HepG2 (cell line): ENCODE measurements around the gene FMNL1. TPM values are rescaled to one million over a fixed set of nuclear protein-coding genes. Genes with fewer than 3 reads are reported as not detected.

ENCODE experiments used
- AGO2 ChIP-seq: fragments of 200-400 bp; formaldehyde crosslinking; optimal IDR thresholded peaks from 2 replicates; pipeline ENCODE3; 2017; ENCODE audit warnings: mild to moderate bottlenecking, low read depth, low read length, moderate library complexity
- CENPBD1 ChIP-seq: sonication (generic); formaldehyde crosslinking; IDR thresholded peaks from 2 replicates; pipeline ENCODE4 v1.8.0; 2022; ENCODE audit warnings: missing genetic modification reagents, low read depth, mild to moderate bottlenecking, borderline replicate concordance
- HOXD1 ChIP-seq: sonication (generic); formaldehyde crosslinking; IDR thresholded peaks from 2 replicates; pipeline ENCODE4 v1.5.0; 2020; ENCODE audit warnings: missing genetic modification reagents
- KAT2B ChIP-seq: fragments of 150-350 bp; IDR thresholded peaks from 2 replicates; pipeline ENCODE4 v1.6.1; 2014; ENCODE audit warnings: low read depth, low read length, borderline replicate concordance
- KDM3A ChIP-seq: IDR thresholded peaks from 2 replicates; pipeline ENCODE4 v1.6.1; 2018; ENCODE audit warnings: low read depth, missing compliant biosample characterization
- KLF15 ChIP-seq: sonication (generic); formaldehyde crosslinking; IDR thresholded peaks from 2 replicates; pipeline ENCODE4 v1.8.1; 2023; ENCODE audit warnings: borderline replicate concordance, mild to moderate bottlenecking, inconsistent platforms, missing genetic modification reagents, mixed read lengths
- MAFG ChIP-seq: sonication (generic); formaldehyde crosslinking; IDR thresholded peaks from 2 replicates; pipeline ENCODE4 v1.5.1; 2020; ENCODE audit warnings: mild to moderate bottlenecking, missing genetic modification reagents
- MED8 ChIP-seq: sonication (generic); formaldehyde crosslinking; IDR thresholded peaks from 2 replicates; pipeline ENCODE4 v1.8.1; 2023; ENCODE audit warnings: mild to moderate bottlenecking, missing genetic modification reagents; ENCODE audit not compliant: insufficient replicate concordance
- NFE2L1 ChIP-seq: sonication (generic); formaldehyde crosslinking; IDR thresholded peaks from 2 replicates; pipeline ENCODE4 v1.4.0; 2020; ENCODE audit warnings: missing genetic modification reagents, mild to moderate bottlenecking, borderline replicate concordance
- SIX1 ChIP-seq: sonication (generic); formaldehyde crosslinking; IDR thresholded peaks from 2 replicates; pipeline ENCODE4 v1.4.0; 2020; ENCODE audit warnings: missing genetic modification reagents, borderline replicate concordance
- SRY ChIP-seq: sonication (generic); formaldehyde crosslinking; IDR thresholded peaks from 2 replicates; pipeline ENCODE4 v1.8.0; 2022; ENCODE audit warnings: mild to moderate bottlenecking, missing genetic modification reagents
- TARDBP ChIP-seq: sonication (generic); formaldehyde crosslinking; IDR thresholded peaks from 2 replicates; pipeline ENCODE4 v1.8.0; 2022; ENCODE audit warnings: mild to moderate bottlenecking, missing genetic modification reagents
- TBP ChIP-seq: sonication (generic); formaldehyde crosslinking; IDR thresholded peaks from 2 replicates; pipeline ENCODE4 v1.5.0; 2020; ENCODE audit warnings: missing genetic modification reagents
- ZKSCAN1 ChIP-seq: fragments of 150-350 bp; IDR thresholded peaks from 2 replicates; pipeline ENCODE4 v1.6.1; 2014; ENCODE audit warnings: low read length
- ZNF138 ChIP-seq: sonication (generic); formaldehyde crosslinking; IDR thresholded peaks from 2 replicates; pipeline ENCODE4 v1.5.0; 2020; ENCODE audit warnings: mild to moderate bottlenecking, low read depth, missing genetic modification reagents
- ZNF264 ChIP-seq: sonication (generic); formaldehyde crosslinking; IDR thresholded peaks from 2 replicates; pipeline ENCODE4 v1.4.0; 2020; ENCODE audit warnings: missing genetic modification reagents
- ZNF274 ChIP-seq: sonication (generic); formaldehyde crosslinking; IDR thresholded peaks from 2 replicates; pipeline ENCODE4 v1.5.1; 2020; ENCODE audit warnings: mild to moderate bottlenecking, missing genetic modification reagents
- ZNF280B ChIP-seq: sonication (generic); formaldehyde crosslinking; IDR thresholded peaks from 2 replicates; pipeline ENCODE4 v1.5.0; 2020; ENCODE audit warnings: missing genetic modification reagents, mild to moderate bottlenecking, borderline replicate concordance
- ZNF44 ChIP-seq: sonication (generic); formaldehyde crosslinking; IDR thresholded peaks from 2 replicates; pipeline ENCODE4 v1.5.1; 2020; ENCODE audit warnings: mild to moderate bottlenecking, missing genetic modification reagents
- ZNF558 ChIP-seq: sonication (generic); formaldehyde crosslinking; IDR thresholded peaks from 2 replicates; pipeline ENCODE4 v1.9.0; 2022; ENCODE audit warnings: mild to moderate bottlenecking, missing genetic modification reagents, borderline replicate concordance
- ZNF567 ChIP-seq: sonication (generic); formaldehyde crosslinking; IDR thresholded peaks from 2 replicates; pipeline ENCODE4 v1.8.1; 2023; ENCODE audit warnings: mild to moderate bottlenecking, missing genetic modification reagents, borderline replicate concordance
- ZNF724P ChIP-seq: sonication (generic); formaldehyde crosslinking; IDR thresholded peaks from 2 replicates; pipeline ENCODE4 v1.8.0; 2022; ENCODE audit warnings: missing genetic modification reagents, borderline replicate concordance
- ZNF780A ChIP-seq: sonication (generic); formaldehyde crosslinking; IDR thresholded peaks from 2 replicates; pipeline ENCODE4 v1.8.0; 2022; ENCODE audit warnings: mild to moderate bottlenecking, missing genetic modification reagents, moderate library complexity
- polyA plus RNA-seq, 8 experiments: library from polyadenylated mRNA; depleted of rRNA in 3 of 8; stranded (reverse) in 7 of 8; unstranded in 1 of 8; fragments of >200 nt; fragmentation: Illumina TruSeq in 4 of 8; extraction: Trizol in 4 of 8; gene quantifications; 2 replicates each; pipeline versions ENCODE4 v1.2.1 to v1.2.3, GENCODE V29; 2011 to 2016; ENCODE audit warnings: low read depth in 4 of 8, missing spikeins in 1 of 8, mixed read lengths in 1 of 8; ENCODE audit not compliant: insufficient read depth in 1 of 8
- total RNA-seq, 5 experiments: library from RNA; depleted of rRNA; stranded (reverse); fragments of >200 nt; fragmentation: Illumina TruSeq; extraction: Trizol; gene quantifications; 2 replicates each; pipeline ENCODE4 v1.2.3, GENCODE V29; 2016; ENCODE audit warnings: low read depth in 1 of 5
- TF ChIP-seq, protein P1 (sequence below): sonication (generic); formaldehyde crosslinking; IDR thresholded peaks from 2 replicates; pipeline ENCODE4 v1.8.0; 2022; ENCODE audit warnings: mild to moderate bottlenecking, missing genetic modification reagents, moderate library complexity
- TF ChIP-seq, protein P2 (sequence below): IDR thresholded peaks from 2 replicates; pipeline ENCODE4 v1.6.1; 2016; ENCODE audit warnings: mild to moderate bottlenecking
- TF ChIP-seq, protein P3 (sequence below): sonication (generic); formaldehyde crosslinking; IDR thresholded peaks from 2 replicates; pipeline ENCODE4 v1.4.0; 2020; ENCODE audit warnings: missing genetic modification reagents, low read depth, mild to moderate bottlenecking, borderline replicate concordance

The FMNL1 gene
- total and polyA plus RNA-seq, 2 of the 13 experiments (the other 11 are each of a cell fraction or from before 2014, with no cell fraction given) = 0.53 to 0.70 TPM

GRCh38 chr17:45277216-45277849, 55.6 kb downstream of the FMNL1 start (continued):
- no peak for TF ChIP-seq TARDBP (CRISPR knock-in tag)
- TF ChIP-seq CENPBD1 (CRISPR knock-in tag) = no peak
- no peak for TF ChIP-seq MED8 (CRISPR knock-in tag)
- TF ChIP-seq ZNF44 (CRISPR knock-in tag) = no peak
- no peak for TF ChIP-seq HOXD1 (CRISPR knock-in tag)
- TF ChIP-seq ZNF558 = no peak
- no peak for TF ChIP-seq ZNF138 (CRISPR knock-in tag)
- no peak for TF ChIP-seq ZNF280B (CRISPR knock-in tag)
- TF ChIP-seq KAT2B = no peak
- no peak for TF ChIP-seq AGO2
- TF ChIP-seq ZNF567 (CRISPR knock-in tag) = no peak
- TF ChIP-seq, protein P1, sequence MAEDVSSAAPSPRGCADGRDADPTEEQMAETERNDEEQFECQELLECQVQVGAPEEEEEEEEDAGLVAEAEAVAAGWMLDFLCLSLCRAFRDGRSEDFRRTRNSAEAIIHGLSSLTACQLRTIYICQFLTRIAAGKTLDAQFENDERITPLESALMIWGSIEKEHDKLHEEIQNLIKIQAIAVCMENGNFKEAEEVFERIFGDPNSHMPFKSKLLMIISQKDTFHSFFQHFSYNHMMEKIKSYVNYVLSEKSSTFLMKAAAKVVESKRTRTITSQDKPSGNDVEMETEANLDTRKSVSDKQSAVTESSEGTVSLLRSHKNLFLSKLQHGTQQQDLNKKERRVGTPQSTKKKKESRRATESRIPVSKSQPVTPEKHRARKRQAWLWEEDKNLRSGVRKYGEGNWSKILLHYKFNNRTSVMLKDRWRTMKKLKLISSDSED (CRISPR knock-in tag) = no peak
- TF ChIP-seq, protein P2, sequence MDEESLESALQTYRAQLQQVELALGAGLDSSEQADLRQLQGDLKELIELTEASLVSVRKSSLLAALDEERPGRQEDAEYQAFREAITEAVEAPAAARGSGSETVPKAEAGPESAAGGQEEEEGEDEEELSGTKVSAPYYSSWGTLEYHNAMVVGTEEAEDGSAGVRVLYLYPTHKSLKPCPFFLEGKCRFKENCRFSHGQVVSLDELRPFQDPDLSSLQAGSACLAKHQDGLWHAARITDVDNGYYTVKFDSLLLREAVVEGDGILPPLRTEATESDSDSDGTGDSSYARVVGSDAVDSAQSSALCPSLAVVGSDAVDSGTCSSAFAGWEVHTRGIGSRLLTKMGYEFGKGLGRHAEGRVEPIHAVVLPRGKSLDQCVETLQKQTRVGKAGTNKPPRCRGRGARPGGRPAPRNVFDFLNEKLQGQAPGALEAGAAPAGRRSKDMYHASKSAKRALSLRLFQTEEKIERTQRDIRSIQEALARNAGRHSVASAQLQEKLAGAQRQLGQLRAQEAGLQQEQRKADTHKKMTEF (CRISPR knock-in tag) = no peak
- no peak for TF ChIP-seq NFE2L1 (CRISPR knock-in tag)
- TF ChIP-seq ZKSCAN1 = no peak
- TF ChIP-seq ZNF724P (CRISPR knock-in tag) = peak; percentile 44; the same call in 1 of the 2 replicates
- 0 out of 2 replicates have a peak, but pooled peaks have one; percentile 20 for TF ChIP-seq SIX1 (CRISPR knock-in tag)
- TF ChIP-seq MAFG (CRISPR knock-in tag) = peak; percentile 97
- no peak for TF ChIP-seq KLF15
- TF ChIP-seq ZNF780A (CRISPR knock-in tag) = no peak
- no peak for TF ChIP-seq KDM3A (CRISPR knock-in tag)
- TF ChIP-seq SRY (CRISPR knock-in tag) = no peak
- TF ChIP-seq, protein P3, sequence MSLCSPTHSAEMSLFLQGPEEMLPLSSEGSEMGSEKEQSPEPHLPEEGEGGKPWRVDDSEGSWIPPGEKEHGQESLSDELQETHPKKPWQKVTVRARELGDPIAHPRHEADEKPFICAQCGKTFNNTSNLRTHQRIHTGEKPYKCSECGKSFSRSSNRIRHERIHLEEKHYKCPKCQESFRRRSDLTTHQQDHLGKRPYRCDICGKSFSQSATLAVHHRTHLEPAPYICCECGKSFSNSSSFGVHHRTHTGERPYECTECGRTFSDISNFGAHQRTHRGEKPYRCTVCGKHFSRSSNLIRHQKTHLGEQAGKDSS (CRISPR knock-in tag) = 0 out of 2 replicates have a peak, but pooled peaks have one; percentile 81
- no peak for TF ChIP-seq ZNF264 (CRISPR knock-in tag)
- no peak for TF ChIP-seq ZNF274
- TF ChIP-seq TBP (CRISPR knock-in tag) = no peak
